Left ventricle myocardium inferior (tissue), 1 donor: ENCODE data around the gene MLLT10. TPM values are rescaled to one million over a fixed set of nuclear protein-coding genes. Genes with fewer than 3 reads are reported as not detected.

Experiments used
- DNase-seq: peaks from one replicate; pipeline ENCODE4 v3.0.0-alpha.2; 2020
- H3K27ac ChIP-seq: fragments of 200-600 bp; replicated peaks from 2 replicates; pipeline ENCODE4 v1.8.0; 2021
- H3K27me3 ChIP-seq: fragments of 200-600 bp; 2 replicates; pipeline ENCODE4 v1.8.0; 2021; ENCODE audit warnings: low read depth
- H3K36me3 ChIP-seq: fragments of 200-600 bp; 2 replicates; pipeline ENCODE4 v1.8.0; 2021
- H3K4me1 ChIP-seq: fragments of 200-600 bp; 2 replicates; pipeline ENCODE4 v1.8.0; 2021
- H3K4me3 ChIP-seq: fragments of 200-600 bp; 2 replicates; pipeline ENCODE4 v1.8.0; 2021; ENCODE audit warnings: mild to moderate bottlenecking, moderate library complexity
- H3K9me3 ChIP-seq: fragments of 200-600 bp; replicated peaks from 2 replicates; pipeline ENCODE4 v1.8.0; 2021
- intact Hi-C: fragments of 100-400 bp; cut with micrococcal nuclease; formaldehyde crosslinking; loops from one replicate; pipeline ENCODE4 v1.11.0; 2022
- total RNA-seq: library from RNA; stranded (reverse); fragmentation: NEBNext Ultra II Directional; extraction: Animal tissue kit (Norgen Biotek cat#: 25700); gene quantifications from one replicate; pipeline ENCODE4 v1.2.1, GENCODE V29; 2021
- TF ChIP-seq, protein P1 (sequence below): fragments of 200-600 bp; IDR thresholded peaks from 2 replicates; pipeline ENCODE4 v1.8.0; 2021; ENCODE audit warnings: antibody characterized with exemption, mild to moderate bottlenecking, borderline replicate concordance
- donor health status: DM: no; HTN: yes; CAD: no; lungs with severe emphysema.

Gene MLLT10
- total RNA-seq, 1 donor from 2014 or later = 18.7 TPM

DNA sequence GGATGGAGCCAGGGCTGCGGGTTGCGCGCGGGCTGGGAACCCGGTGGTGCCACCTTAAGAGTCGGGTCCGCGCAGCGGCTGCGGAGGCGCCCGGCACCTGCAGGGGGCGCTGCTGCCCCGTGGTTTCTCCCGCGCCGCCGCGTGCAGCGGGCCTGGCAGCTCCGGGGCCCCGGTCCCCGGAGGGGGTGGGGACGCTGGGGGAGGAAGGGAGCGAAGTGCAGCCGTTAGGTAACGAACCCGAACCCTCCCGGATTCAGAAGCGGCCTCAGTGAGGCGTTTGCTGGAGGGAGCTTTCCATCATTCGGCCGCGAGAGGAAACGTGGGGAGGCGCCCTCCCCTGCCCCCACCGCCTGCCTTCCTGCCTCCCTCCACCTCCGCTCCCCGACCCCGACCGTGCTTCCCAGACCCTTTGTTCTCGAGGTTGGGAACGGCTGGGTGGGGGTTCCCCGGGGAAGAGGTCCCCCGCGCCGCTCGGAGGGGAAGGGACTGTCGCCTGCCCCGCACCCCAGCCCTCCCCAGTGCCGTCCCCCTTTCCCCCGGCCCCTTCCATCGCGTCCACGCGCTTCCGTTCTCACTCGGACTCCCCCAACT, 38.2 kb upstream of the MLLT10 start:
- Histone ChIP-seq H3K4me1 (peaks cover 39% of the 10 kb centered on the region), H3K36me3 (no peaks in the 10 kb centered on the region), H3K27ac (peak overlapping the region; percentile 85), H3K4me3 (peak overlapping the region; percentile 88), H3K9me3 (no peaks in the 10 kb centered on the region), H3K27me3 (no peaks in the 10 kb centered on the region)
- TF ChIP-seq, protein P1, sequence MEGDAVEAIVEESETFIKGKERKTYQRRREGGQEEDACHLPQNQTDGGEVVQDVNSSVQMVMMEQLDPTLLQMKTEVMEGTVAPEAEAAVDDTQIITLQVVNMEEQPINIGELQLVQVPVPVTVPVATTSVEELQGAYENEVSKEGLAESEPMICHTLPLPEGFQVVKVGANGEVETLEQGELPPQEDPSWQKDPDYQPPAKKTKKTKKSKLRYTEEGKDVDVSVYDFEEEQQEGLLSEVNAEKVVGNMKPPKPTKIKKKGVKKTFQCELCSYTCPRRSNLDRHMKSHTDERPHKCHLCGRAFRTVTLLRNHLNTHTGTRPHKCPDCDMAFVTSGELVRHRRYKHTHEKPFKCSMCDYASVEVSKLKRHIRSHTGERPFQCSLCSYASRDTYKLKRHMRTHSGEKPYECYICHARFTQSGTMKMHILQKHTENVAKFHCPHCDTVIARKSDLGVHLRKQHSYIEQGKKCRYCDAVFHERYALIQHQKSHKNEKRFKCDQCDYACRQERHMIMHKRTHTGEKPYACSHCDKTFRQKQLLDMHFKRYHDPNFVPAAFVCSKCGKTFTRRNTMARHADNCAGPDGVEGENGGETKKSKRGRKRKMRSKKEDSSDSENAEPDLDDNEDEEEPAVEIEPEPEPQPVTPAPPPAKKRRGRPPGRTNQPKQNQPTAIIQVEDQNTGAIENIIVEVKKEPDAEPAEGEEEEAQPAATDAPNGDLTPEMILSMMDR = peak; percentile 99
- DNase-seq = peak; percentile 85
- intact Hi-C loops = loop anchor here (10.0 kb wide), 1 partner anchor 221 kb away; no protein-coding TSS in a partner anchor

DNA sequence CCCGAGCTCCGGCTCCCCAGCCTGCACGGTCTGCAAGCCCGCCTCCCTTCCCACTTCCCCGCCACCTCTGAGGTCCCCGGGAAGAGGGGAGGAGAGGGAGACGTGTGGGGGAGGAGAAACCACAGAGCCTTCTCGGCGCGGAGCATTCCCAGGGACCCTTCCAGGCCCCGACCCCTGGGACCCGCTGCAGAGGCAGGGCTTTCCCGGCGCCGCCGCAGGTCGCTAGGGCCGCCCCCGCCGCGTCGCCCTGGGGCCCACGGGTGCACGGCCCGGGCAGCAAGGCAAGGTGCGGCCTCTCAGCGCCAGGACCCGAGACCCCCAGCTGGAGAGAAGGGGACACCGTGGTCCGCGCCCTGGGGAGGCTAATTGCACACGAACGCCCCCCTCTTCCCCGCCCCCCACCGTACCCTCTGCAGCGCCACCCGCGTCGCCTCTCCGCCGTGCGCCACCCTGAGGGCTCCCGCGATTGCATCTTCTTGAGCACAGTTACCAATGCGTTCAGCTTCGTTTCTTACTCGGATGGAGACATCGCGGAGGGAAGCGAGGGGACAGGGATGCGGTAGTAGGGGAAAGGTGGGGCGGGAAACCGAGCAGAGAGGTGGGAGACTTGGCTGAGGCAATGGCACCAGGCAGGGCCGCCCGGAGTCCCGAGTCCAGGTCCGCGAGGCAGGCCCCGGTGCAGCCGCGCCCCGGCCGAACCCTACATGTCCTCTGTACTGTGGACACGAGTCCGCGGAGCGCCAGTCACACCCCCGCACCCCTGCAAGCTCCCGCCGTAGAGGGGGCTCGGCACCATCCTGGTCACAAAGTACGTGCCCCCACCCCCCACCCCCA, 37.5 kb upstream of the MLLT10 start:
- TF ChIP-seq, protein P1 = peak; percentile 51
- no peaks in the 10 kb centered on the region for H3K9me3 ChIP-seq
- H3K4me1 ChIP-seq = peaks cover 39% of the 10 kb centered on the region
- no peaks in the 10 kb centered on the region for H3K27me3 ChIP-seq
- DNase-seq = peak; percentile 46
- peak overlapping the region; percentile 88 for H3K4me3 ChIP-seq
- H3K27ac ChIP-seq = peak overlapping the region; percentile 85
- intact Hi-C loops = loop anchor here (10.0 kb wide), 1 partner anchor 222 kb away; no protein-coding TSS in a partner anchor
- no peaks in the 10 kb centered on the region for H3K36me3 ChIP-seq

DNA sequence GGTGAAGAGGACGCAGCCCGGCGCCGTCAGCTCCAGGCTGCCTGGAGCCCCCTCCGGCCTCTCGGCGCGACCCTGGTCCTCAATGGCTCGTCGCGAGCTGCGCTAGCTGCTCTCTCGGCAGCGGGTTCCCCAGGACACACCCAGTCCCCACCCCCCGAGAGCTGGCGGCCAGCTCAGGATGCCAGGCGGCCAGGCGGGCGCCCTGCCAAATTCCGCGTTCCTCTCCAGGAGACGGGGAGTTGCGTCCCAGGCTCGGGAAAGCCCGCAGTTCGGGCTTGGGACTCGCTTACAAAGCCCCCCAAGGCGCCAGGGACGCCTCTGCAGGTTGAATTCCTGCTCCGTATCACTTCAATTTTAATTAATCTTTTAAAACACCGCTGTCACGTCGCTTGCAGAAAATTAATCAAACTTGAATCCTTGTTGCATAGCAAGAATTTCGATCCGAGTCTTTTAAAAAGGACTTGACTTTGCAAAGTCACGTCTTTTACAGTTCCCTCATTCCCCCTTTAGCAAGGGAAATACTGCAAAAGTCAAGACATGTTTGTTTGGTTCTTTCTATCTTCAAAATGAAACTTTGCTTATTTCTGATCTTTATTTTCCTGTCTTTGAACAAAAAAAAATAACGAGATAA, 36.7 kb upstream of the MLLT10 start:
- TF ChIP-seq, protein P1 = no peak
- peaks cover 39% of the 10 kb centered on the region for H3K4me1 ChIP-seq

DNA sequence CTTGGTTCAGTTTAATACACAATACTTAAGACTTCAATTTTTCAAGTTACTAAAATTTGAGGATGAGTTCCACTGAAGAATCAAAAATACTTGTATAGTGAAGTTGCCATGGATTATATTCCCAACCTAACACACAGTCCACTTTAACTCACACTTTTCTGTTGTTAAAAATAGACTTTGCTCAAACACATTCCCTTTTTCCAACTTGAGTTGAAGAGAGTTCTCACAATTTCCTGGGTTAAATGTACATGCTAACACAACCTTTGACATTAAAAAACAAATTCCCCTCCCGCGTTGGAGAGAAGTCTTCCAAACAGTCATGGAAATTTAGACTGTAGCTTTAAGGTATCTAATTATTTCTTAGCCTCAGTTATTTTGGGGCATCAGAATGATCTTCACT, 35.7 kb upstream of the MLLT10 start:
- no peaks in the 10 kb centered on the region for H3K27me3 ChIP-seq
- no peaks in the 10 kb centered on the region for H3K36me3 ChIP-seq
- H3K9me3 ChIP-seq = no peaks in the 10 kb centered on the region
- H3K27ac ChIP-seq = no peak overlapping the region
- intact Hi-C loops = loop anchor here (10.0 kb wide), 1 partner anchor 224 kb away; no protein-coding TSS in a partner anchor
- TF ChIP-seq, protein P1 = no peak
- DNase-seq = no peak
- H3K4me1 ChIP-seq = peaks cover 39% of the 10 kb centered on the region
- no peak overlapping the region for H3K4me3 ChIP-seq

More for the DNA sequence above, 36.7 kb upstream of the MLLT10 start:
- H3K27me3 ChIP-seq = no peaks in the 10 kb centered on the region
- H3K27ac ChIP-seq = peak overlapping the region; percentile 85
- DNase-seq = peak; percentile 92
- peak overlapping the region; percentile 88 for H3K4me3 ChIP-seq
- intact Hi-C loops = loop anchor here (10.0 kb wide), 1 partner anchor 222 kb away; no protein-coding TSS in a partner anchor
- no peaks in the 10 kb centered on the region for H3K9me3 ChIP-seq
- no peaks in the 10 kb centered on the region for H3K36me3 ChIP-seq

DNA sequence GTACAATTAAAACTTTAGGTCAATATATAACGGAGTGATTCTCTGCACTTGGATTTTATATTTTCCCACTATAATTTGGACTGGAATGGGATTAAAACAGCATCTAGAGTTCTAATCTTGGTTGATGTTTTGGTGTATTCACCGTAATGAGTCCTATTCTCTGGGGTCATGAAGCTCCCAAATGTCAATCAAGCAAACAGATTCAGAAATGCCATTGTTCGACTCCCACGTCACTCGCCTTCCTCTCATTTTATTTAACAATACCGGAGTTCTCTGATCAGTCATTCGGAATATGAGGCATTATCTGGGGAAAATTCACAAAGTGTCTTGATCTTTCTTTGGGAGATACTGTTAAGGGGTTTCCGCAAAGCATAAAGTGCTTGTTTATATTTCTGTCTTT, 35.0 kb upstream of the MLLT10 start:
- Histone ChIP-seq H3K27ac (no peak overlapping the region), H3K4me3 (no peak overlapping the region), H3K36me3 (no peaks in the 10 kb centered on the region), H3K4me1 (peaks cover 39% of the 10 kb centered on the region), H3K27me3 (no peaks in the 10 kb centered on the region), H3K9me3 (no peaks in the 10 kb centered on the region)
- no peak for DNase-seq
- TF ChIP-seq, protein P1 = no peak
- intact Hi-C loops = loop anchor here (10.0 kb wide), 1 partner anchor 224 kb away; no protein-coding TSS in a partner anchor
